Myocyte (in vitro differentiated cells): ENCODE data around the gene GAS6. TPM values are rescaled to one million over a fixed set of nuclear protein-coding genes. Genes with fewer than 3 reads are reported as not detected.

ENCODE experiments used
- DNase-seq: peaks from one replicate; pipeline ENCODE4 v3.0.0-alpha.2; 2012; ENCODE audit warnings: low read depth
- total RNA-seq: library from RNA; depleted of rRNA; stranded (reverse); fragments of >200 nt; gene quantifications from 2 replicates; pipeline ENCODE4 v1.2.3, GENCODE V29; 2014

GAS6 gene
- total RNA-seq, 1 donor from 2014 or later: 172 TPM

- no peak for DNase-seq
Measured at GRCh38 chr13:113853518-113854237, 10.2 kb downstream of the GAS6 start.

- DNase-seq: no peak
Measured at GRCh38 chr13:113852536-113853517, 11.0 kb downstream of the GAS6 start.

GRCh38 chr13:113851826-113852535, 11.9 kb downstream of the GAS6 start:
- DNase-seq: no peak

- DNase-seq: no peak
Measured at GRCh38 chr13:113851480-113851803, 12.4 kb downstream of the GAS6 start.

GRCh38 chr13:113850722-113851479, 13.0 kb downstream of the GAS6 start:
- DNase-seq: no peak

- no peak for DNase-seq
Measured at GRCh38 chr13:113849981-113850721, 13.7 kb downstream of the GAS6 start.

- DNase-seq: no peak
Measured at GRCh38 chr13:113849546-113849945, 14.3 kb downstream of the GAS6 start.

- DNase-seq: no peak
Measured at GRCh38 chr13:113848431-113849260, 15.2 kb downstream of the GAS6 start.

- no peak for DNase-seq
Measured at GRCh38 chr13:113848020-113848419, 15.9 kb downstream of the GAS6 start.

- DNase-seq: no peak
Measured at GRCh38 chr13:113846636-113847318, 17.1 kb downstream of the GAS6 start.

GRCh38 chr13:113845723-113846635, 17.9 kb downstream of the GAS6 start:
- no peak for DNase-seq

GRCh38 chr13:113845055-113845454, 18.8 kb downstream of the GAS6 start:
- no peak for DNase-seq

- no peak for DNase-seq
Measured at GRCh38 chr13:113843864-113844556, 19.9 kb downstream of the GAS6 start.

GRCh38 chr13:113843063-113843654, 20.7 kb downstream of the GAS6 start:
- DNase-seq: no peak

- DNase-seq: no peak
Measured at GRCh38 chr13:113842336-113843062, 21.4 kb downstream of the GAS6 start.

- no peak for DNase-seq
Measured at GRCh38 chr13:113841353-113841650, 22.6 kb downstream of the GAS6 start.
